ENCODE results near the gene LRRN4CL.

GRCh38 chr11:62708793-62709192 is 19.5 kb upstream of the LRRN4CL start:
- TF ChIP-seq POLR2A (IDR thresholded peaks at IDR 0.05), result no peak
- TF ChIP-seq, protein P1, sequence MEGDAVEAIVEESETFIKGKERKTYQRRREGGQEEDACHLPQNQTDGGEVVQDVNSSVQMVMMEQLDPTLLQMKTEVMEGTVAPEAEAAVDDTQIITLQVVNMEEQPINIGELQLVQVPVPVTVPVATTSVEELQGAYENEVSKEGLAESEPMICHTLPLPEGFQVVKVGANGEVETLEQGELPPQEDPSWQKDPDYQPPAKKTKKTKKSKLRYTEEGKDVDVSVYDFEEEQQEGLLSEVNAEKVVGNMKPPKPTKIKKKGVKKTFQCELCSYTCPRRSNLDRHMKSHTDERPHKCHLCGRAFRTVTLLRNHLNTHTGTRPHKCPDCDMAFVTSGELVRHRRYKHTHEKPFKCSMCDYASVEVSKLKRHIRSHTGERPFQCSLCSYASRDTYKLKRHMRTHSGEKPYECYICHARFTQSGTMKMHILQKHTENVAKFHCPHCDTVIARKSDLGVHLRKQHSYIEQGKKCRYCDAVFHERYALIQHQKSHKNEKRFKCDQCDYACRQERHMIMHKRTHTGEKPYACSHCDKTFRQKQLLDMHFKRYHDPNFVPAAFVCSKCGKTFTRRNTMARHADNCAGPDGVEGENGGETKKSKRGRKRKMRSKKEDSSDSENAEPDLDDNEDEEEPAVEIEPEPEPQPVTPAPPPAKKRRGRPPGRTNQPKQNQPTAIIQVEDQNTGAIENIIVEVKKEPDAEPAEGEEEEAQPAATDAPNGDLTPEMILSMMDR (IDR thresholded peaks at IDR 0.05), result no peak

Data from breast epithelium (tissue), 3 donors.